RWPE2 (cell line): ENCODE measurements around the gene OR9Q1.
A peak's percentile ranks its signal among the peaks of the same experiment; 100 is the strongest.

ENCODE experiments used
- ATAC-seq: fragments of 200-7000 bp; cut with Tn5 transposase; 3 replicates; pipeline ENCODE4 v1.9.1; 2021; ENCODE audit warnings: low read depth
- DNase-seq: peaks from one replicate; pipeline ENCODE4 v3.0.0-alpha.2; 2020; ENCODE audit warnings: low spot score
- H3K27ac ChIP-seq: fragments of 450-650 bp; 2 replicates; pipeline ENCODE4 v1.5.1; 2017; ENCODE audit warnings: mild to moderate bottlenecking; ENCODE audit not compliant: poor library complexity, severe bottlenecking
- H3K27me3 ChIP-seq: fragments of 250-450 bp; sonication (Bioruptor Pico); 2 replicates; pipeline ENCODE4 v1.5.1; 2021; ENCODE audit warnings: mild to moderate bottlenecking, moderate library complexity; ENCODE audit not compliant: insufficient read depth, poor library complexity, severe bottlenecking
- H3K36me3 ChIP-seq: fragments of 250-450 bp; sonication (Bioruptor Pico); 2 replicates; pipeline ENCODE4 v1.5.1; 2020; ENCODE audit warnings: low read depth, mild to moderate bottlenecking, moderate library complexity
- H3K4me1 ChIP-seq: fragments of 250-450 bp; sonication (Bioruptor Pico); 2 replicates; pipeline ENCODE4 v1.5.1; 2021; ENCODE audit warnings: mild to moderate bottlenecking, moderate library complexity; ENCODE audit not compliant: insufficient read depth, poor library complexity, severe bottlenecking
- H3K4me3 ChIP-seq: fragments of 250-450 bp; sonication (Bioruptor Pico); 2 replicates; pipeline ENCODE4 v1.5.1; 2021; ENCODE audit warnings: mild to moderate bottlenecking, moderate library complexity; ENCODE audit not compliant: severe bottlenecking
- H3K9me3 ChIP-seq: fragments of 250-450 bp; sonication (Bioruptor Pico); 2 replicates; pipeline ENCODE4 v1.5.1; 2021; ENCODE audit warnings: mild to moderate bottlenecking, moderate library complexity; ENCODE audit not compliant: severe bottlenecking
- CTCF ChIP-seq: fragments of 450-650 bp; IDR thresholded peaks from one replicate; pipeline ENCODE4 v1.5.1; 2017; ENCODE audit warnings: mild to moderate bottlenecking, moderate library complexity; ENCODE audit not compliant: poor library complexity, severe bottlenecking

Gene OR9Q1

DNA sequence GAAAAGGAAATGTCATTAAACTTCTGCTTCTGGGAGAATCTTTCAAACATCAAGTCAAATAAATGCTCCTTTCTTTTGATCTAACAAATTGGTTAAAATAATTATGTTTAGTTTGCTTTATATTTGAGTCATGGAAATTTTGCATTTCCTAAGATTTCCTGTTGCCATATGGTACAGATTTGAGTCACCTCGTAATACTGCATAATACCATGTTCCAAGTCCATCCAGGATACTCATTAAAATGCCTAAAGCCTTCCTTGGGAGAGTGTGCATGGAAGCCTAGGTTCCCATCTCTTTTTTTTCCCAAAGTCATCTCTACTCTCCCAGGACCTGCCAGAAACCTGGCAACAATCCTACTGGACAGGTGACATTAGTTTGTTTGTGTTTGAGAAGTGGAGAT, 97.4 kb downstream of the OR9Q1 start:
- no peak for DNase-seq
- Histone ChIP-seq H3K4me3 (no peak overlapping the region), H3K36me3 (no peaks in the 10 kb centered on the region), H3K9me3 (no peaks in the 10 kb centered on the region), H3K4me1 (no peaks in the 10 kb centered on the region), H3K27me3 (no peaks in the 10 kb centered on the region), H3K27ac (no peak overlapping the region)
- ATAC-seq, result no peak
- no peak for TF ChIP-seq CTCF

DNA sequence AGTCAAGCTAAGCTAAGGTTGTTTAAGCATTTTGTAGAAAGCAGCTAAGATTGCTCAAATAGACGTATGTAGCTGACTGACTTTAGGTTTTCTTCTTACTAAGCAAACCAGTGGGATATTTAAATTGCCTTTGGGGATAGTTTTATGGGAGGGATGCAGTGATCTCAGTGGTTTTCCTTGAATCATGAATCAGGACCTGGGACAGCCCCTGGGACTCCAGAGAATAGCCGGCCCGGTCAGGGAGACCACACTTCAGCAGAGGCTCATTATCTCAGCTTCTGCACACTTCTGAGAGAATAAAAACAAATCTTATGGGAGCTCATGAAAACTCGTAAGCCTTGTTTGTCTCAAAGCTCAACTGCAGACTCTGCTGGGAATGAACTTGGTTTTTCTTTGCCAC, 101.8 kb downstream of the OR9Q1 start, which contains the start of gene OR9I1:
OR9I1 (minus strand) TSS at position 62 of the 400 bp plus-strand sequence. CDS start 6,086 bp downstream, outside the sequence.
- Histone ChIP-seq H3K27ac (no peak within 1 kb of the TSS), H3K36me3 (no peaks in the 10 kb centered on the region), H3K4me1 (no peaks in the 10 kb centered on the region), H3K9me3 (no peaks in the 10 kb centered on the region), H3K4me3 (no peak within 1 kb of the TSS), H3K27me3 (no peaks in the 10 kb centered on the region)
- ATAC-seq (no peak; the same call in 2 of the 3 replicates), DNase-seq (no peak)
- TF ChIP-seq CTCF, result no peak

- Histone ChIP-seq H3K27ac (no peak overlapping the region), H3K36me3 (no peaks in the 10 kb centered on the region), H3K4me3 (no peak overlapping the region), H3K9me3 (no peaks in the 10 kb centered on the region), H3K4me1 (no peaks in the 10 kb centered on the region), H3K27me3 (no peaks in the 10 kb centered on the region)
- DNase-seq (no peak), ATAC-seq (no peak)
- no peak for TF ChIP-seq CTCF
Observed at GRCh38 chr11:58127350-58127749, 103.7 kb downstream of the OR9Q1 start.

DNA sequence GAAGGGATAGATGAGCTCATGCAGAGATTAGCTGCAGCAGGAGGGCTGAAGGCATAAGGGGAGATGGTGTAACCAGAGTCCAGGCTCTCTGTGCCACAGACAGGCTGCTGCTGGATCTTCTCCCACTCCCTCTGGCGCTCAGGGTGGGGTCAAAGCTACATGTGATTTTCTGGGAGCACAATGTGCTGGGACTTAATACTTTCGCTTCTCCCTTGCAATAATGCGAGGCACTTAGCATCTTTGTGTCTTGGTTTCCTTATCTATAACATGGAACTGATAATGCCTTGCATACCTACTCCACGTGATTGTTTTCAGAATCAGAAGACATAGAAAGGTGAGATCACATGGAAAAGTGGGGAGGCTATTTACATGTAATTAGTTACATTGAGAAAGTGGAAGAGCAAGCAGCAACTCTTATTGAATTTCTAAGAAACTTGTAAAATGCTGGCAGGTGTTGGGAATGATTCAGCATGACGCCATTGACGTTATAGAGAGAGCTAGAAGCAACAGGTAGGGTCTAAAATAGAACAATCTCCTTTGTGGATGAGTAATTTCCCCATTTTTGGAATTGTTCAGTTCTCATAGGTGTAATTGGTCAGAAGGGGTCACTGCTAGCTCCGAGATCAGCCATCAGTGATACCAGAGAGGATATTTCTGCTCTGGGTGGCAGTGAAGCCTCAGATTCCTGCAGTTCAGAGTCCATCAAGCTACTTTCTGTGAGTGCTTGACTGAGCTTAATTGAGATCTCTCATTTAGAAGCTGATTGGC, 109.8 kb downstream of the OR9Q1 start:
- H3K4me3 ChIP-seq, result no peak overlapping the region
- H3K9me3 ChIP-seq, result no peaks in the 10 kb centered on the region
- TF ChIP-seq CTCF, result no peak
- ATAC-seq, result peak; percentile 75
- DNase-seq, result no peak
- H3K4me1 ChIP-seq, result no peaks in the 10 kb centered on the region
- H3K27me3 ChIP-seq, result no peaks in the 10 kb centered on the region
- H3K36me3 ChIP-seq, result no peaks in the 10 kb centered on the region
- no peak overlapping the region for H3K27ac ChIP-seq

DNA sequence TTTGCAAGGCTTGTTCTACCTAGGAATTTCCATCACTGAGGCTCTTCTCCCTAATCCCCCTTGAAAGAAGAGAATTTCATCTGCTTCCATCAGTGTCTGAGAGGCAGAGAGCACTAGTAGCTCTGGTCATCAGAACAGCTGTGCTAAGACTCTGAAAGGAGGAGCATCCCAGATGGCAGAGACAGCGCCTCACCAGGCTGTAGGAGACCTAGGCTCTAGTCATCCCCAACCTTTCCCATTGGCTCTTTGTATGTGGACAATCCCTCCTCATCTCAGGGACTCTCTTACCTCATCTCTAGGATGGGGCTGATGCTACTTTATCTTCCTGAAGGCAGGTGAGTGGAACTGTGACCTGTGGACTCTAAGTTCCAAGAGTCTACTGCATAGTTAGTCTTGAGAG, 110.5 kb downstream of the OR9Q1 start:
- ATAC-seq, result no peak
- Histone ChIP-seq H3K27me3 (no peaks in the 10 kb centered on the region), H3K36me3 (no peaks in the 10 kb centered on the region), H3K4me1 (no peaks in the 10 kb centered on the region), H3K9me3 (no peaks in the 10 kb centered on the region), H3K4me3 (no peak overlapping the region), H3K27ac (no peak overlapping the region)
- DNase-seq, result no peak
- TF ChIP-seq CTCF, result no peak
